Activated T-cell treated with anti-CD3 and anti-CD28 coated beads for 1 hour (primary cell): Measurements from ENCODE around the gene COL13A1.

Experiments used
- DNase-seq: peaks from one replicate; pipeline ENCODE4 v3.0.0-alpha.2; 2020; ENCODE audit warnings: low read depth

COL13A1 gene

GRCh38 chr10:69868821-69869220 lies 67.1 kb downstream of the COL13A1 start:
- no peak for DNase-seq

GRCh38 chr10:69869291-69869961 lies 67.7 kb downstream of the COL13A1 start:
- no peak for DNase-seq

GRCh38 chr10:69870591-69870990 lies 68.9 kb downstream of the COL13A1 start:
- DNase-seq, result no peak

GRCh38 chr10:69871074-69871473 lies 69.4 kb downstream of the COL13A1 start:
- DNase-seq, result no peak

- DNase-seq, result no peak
These were observed 70.6 kb downstream of the COL13A1 start for GRCh38 chr10:69872323-69872722.

- DNase-seq, result no peak
These were observed 71.5 kb downstream of the COL13A1 start for GRCh38 chr10:69873135-69873639.

- DNase-seq, result no peak
These were observed 72.7 kb downstream of the COL13A1 start for GRCh38 chr10:69874449-69874848.

- DNase-seq, result no peak
These were observed 74.2 kb downstream of the COL13A1 start for GRCh38 chr10:69875856-69876255.

GRCh38 chr10:69876286-69876685 lies 74.6 kb downstream of the COL13A1 start:
- no peak for DNase-seq

- DNase-seq, result no peak
These were observed 75.2 kb downstream of the COL13A1 start for GRCh38 chr10:69876931-69877330.

GRCh38 chr10:69878038-69878437 lies 76.3 kb downstream of the COL13A1 start:
- DNase-seq, result no peak

GRCh38 chr10:69878951-69879350 lies 77.2 kb downstream of the COL13A1 start:
- DNase-seq, result no peak

GRCh38 chr10:69879634-69880257 lies 78.0 kb downstream of the COL13A1 start:
- DNase-seq, result no peak

GRCh38 chr10:69880301-69881081 lies 78.8 kb downstream of the COL13A1 start:
- no peak for DNase-seq

GRCh38 chr10:69881202-69881601 lies 79.5 kb downstream of the COL13A1 start:
- DNase-seq, result no peak

GRCh38 chr10:69883310-69884023 lies 81.8 kb downstream of the COL13A1 start:
- DNase-seq, result no peak

GRCh38 chr10:69884024-69884367 lies 82.3 kb downstream of the COL13A1 start:
- no peak for DNase-seq

GRCh38 chr10:69884686-69885085 lies 83.0 kb downstream of the COL13A1 start:
- DNase-seq, result no peak

- no peak for DNase-seq
These were observed 83.8 kb downstream of the COL13A1 start for GRCh38 chr10:69885379-69886013.

- no peak for DNase-seq
These were observed 87.3 kb downstream of the COL13A1 start for GRCh38 chr10:69888882-69889584.
